Fibroblast of mammary gland (primary cell): ENCODE measurements around the gene TMEM192.

Source experiments
- DNase-seq: peaks from one replicate; pipeline ENCODE4 v3.0.0-alpha.2; 2010; ENCODE audit warnings: low read depth
- H3K4me3 ChIP-seq: 2 replicates; pipeline ENCODE4 v1.5.1; 2011; ENCODE audit warnings: low read depth, mild to moderate bottlenecking, low read length, moderate library complexity; ENCODE audit not compliant: control insufficient read depth
- TF ChIP-seq, protein P1 (sequence below): conservative IDR thresholded peaks from 2 replicates; pipeline ENCODE4 v1.5.1; 2011; ENCODE audit warnings: low read depth, low read length, inconsistent platforms; ENCODE audit not compliant: control insufficient read depth, insufficient read depth

The TMEM192 gene

DNA sequence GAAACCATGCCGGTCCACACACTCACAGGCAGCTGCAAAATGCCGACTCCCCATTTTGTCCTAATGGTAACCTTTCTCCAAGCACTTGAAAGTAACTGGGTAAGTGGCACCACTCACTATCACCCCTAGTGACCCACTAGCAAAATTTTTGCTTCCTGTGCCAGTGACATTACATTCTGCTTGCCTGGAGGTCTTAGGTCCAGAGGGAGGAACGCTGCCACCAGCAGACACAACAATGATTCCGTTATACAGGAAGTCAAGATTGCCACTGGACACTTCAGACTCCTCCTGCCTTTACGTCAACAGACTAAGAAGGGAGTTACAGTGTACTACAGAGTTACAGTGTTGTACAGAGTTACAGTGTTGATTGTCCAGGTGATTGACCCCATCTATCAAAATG, 11.8 kb upstream of the TMEM192 start:
- no peak for DNase-seq
- no peak overlapping the region for H3K4me3 ChIP-seq
- TF ChIP-seq, protein P1, sequence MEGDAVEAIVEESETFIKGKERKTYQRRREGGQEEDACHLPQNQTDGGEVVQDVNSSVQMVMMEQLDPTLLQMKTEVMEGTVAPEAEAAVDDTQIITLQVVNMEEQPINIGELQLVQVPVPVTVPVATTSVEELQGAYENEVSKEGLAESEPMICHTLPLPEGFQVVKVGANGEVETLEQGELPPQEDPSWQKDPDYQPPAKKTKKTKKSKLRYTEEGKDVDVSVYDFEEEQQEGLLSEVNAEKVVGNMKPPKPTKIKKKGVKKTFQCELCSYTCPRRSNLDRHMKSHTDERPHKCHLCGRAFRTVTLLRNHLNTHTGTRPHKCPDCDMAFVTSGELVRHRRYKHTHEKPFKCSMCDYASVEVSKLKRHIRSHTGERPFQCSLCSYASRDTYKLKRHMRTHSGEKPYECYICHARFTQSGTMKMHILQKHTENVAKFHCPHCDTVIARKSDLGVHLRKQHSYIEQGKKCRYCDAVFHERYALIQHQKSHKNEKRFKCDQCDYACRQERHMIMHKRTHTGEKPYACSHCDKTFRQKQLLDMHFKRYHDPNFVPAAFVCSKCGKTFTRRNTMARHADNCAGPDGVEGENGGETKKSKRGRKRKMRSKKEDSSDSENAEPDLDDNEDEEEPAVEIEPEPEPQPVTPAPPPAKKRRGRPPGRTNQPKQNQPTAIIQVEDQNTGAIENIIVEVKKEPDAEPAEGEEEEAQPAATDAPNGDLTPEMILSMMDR: no peak

DNA sequence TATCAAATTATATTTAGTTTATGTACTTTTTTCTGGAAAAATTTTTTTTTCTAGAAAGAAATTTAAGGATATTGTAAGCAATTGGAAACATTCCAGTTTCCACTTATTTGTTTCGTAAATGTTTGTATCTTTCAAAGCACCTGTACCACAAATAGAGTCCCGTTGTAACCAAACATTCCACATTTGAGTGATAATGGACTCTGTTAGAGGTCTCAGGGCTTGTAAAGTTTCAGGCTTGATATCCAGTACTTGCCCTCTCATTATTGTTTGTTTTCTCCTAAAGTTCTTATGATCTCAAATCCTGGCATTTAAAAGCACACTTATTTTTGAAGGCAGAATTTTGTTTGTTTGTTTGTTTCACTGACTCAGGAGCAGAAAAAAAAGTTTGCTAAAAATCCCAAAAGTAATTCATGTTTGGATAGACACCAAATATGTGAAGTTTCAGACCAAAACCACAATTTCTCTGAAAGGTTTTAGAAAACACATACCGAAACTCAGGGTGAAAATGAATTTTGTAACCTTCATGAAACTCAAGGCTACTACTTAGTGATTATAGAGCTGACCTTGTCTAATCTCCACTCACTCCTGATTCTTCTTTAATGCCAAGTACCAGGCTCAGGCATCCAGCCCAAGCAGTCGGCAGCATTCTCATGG, 5.7 kb upstream of the TMEM192 start:
- TF ChIP-seq, protein P1: no peak
- H3K4me3 ChIP-seq: no peak overlapping the region
- DNase-seq: no peak

DNA sequence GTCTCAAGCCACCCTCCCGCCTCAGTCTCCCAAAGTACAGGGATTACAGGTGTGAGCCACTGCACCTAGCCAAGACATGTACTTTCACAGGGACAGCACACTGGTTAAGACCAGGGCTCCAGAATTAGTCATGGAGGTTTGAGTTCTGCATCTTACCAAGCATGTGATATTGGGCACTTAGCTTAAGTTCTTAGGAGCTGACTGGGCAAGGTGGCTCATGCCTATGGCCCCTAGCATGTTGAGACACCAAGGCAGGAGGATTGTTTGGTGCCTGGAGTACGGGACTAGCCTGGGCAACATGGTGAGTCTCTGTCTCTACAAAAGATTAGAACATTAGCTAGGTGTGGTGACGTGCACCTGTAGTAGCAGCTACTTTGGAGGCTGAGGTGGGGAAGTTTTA, 2.6 kb upstream of the TMEM192 start:
- no peak for DNase-seq
- H3K4me3 ChIP-seq: no peak overlapping the region
- TF ChIP-seq, protein P1: no peak

DNA sequence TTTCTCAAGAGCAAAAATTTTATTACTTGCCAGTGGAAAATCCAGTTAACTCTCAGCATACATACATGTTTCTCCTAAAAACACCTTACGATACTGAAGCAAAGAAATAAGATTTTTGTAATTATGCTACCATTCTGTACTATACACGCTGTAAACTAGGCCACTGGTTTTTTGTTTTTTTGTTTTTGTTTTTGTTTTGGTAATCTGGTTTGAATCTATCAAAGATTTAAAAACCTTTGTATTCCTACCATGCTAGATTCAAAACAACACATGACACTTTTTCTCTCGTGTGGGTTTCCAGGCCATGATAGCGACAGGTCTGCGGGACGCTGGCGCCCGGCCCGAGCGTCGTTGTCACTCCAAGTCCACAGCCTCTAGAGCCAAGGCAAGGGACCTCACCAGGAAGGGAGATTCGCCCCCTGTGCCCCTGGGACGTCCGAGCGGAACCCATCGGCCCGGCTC, 723 bp downstream of the TMEM192 start:
- peak overlapping the region; percentile 81 for H3K4me3 ChIP-seq
- DNase-seq: no peak
- TF ChIP-seq, protein P1: no peak

DNA sequence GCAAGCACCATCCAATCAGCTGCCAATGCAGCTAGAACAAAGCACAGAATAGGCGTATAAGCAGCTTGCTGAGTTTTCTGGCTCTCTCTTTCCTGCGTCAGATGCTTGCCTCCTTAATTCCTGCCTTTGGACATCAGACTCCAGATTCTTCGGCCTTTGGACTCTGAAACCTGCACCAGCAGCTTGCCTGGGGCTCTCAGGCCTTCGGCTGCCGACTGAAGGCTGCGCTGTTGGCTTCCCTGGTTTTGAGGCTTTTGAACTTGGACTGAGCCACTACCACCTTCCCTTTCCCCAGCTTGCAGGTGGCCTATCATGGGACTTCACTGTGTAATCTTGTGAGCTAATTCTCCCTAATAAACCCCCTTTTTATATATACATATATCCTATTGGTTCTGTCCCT, 6.1 kb downstream of the TMEM192 start:
- H3K4me3 ChIP-seq: no peak overlapping the region
- TF ChIP-seq, protein P1: no peak
- no peak for DNase-seq

DNA sequence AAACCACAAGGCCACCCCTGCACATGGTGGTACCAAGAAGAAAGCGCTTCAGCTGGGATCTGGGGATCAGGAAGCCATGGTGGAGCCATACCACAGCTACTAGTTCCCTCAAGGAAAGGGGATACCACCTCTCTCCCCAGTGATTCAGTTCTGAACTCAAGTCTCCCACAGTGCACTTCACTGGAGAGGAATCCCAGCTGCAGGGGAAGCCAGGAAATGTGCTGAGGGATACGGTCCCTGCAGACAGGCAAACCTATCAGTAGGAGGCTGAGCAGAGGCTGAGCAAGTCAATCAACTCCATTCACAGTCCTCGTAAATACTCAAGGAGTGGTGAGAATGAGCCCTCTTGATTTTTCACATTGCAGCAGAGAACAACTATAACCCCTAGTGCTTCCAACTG, 11.0 kb downstream of the TMEM192 start:
- no peak overlapping the region for H3K4me3 ChIP-seq
- TF ChIP-seq, protein P1: no peak
- DNase-seq: no peak

DNA sequence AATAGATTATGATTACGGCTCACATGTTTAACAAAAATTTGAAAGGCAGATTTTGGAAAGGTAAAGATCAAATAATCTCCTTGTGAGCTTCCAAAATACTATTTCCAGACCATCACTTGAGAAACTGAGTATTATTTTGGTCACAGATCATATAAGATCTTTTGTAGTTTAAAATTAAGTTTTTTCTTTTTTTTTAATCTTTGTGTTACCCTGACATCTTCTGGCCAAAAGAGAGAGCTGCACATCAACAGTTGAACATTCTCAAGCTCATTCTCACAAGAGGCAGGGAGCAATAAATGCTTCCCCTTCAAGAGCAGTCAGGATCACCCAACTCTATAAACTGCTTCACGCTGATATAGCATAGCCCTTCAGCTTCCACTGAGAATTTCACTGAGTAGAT, 15.9 kb downstream of the TMEM192 start:
- DNase-seq: peak; percentile 43
- TF ChIP-seq, protein P1: peak; percentile 56
- H3K4me3 ChIP-seq: no peak overlapping the region
